IPS-18c (cell line): Measurements from ENCODE around the gene PRDM2.

Experiments used
- H3K4me3 ChIP-seq: 2 replicates; pipeline ENCODE4 v1.7.0; 2013; ENCODE audit warnings: low read depth, mild to moderate bottlenecking, low read length, moderate library complexity; ENCODE audit not compliant: insufficient read depth
- H3K9me3 ChIP-seq: one replicate; pipeline ENCODE4 v1.6.1; 2013; ENCODE audit warnings: mild to moderate bottlenecking, low read length, moderate library complexity; ENCODE audit not compliant: control insufficient read depth, insufficient read depth

Gene PRDM2

DNA sequence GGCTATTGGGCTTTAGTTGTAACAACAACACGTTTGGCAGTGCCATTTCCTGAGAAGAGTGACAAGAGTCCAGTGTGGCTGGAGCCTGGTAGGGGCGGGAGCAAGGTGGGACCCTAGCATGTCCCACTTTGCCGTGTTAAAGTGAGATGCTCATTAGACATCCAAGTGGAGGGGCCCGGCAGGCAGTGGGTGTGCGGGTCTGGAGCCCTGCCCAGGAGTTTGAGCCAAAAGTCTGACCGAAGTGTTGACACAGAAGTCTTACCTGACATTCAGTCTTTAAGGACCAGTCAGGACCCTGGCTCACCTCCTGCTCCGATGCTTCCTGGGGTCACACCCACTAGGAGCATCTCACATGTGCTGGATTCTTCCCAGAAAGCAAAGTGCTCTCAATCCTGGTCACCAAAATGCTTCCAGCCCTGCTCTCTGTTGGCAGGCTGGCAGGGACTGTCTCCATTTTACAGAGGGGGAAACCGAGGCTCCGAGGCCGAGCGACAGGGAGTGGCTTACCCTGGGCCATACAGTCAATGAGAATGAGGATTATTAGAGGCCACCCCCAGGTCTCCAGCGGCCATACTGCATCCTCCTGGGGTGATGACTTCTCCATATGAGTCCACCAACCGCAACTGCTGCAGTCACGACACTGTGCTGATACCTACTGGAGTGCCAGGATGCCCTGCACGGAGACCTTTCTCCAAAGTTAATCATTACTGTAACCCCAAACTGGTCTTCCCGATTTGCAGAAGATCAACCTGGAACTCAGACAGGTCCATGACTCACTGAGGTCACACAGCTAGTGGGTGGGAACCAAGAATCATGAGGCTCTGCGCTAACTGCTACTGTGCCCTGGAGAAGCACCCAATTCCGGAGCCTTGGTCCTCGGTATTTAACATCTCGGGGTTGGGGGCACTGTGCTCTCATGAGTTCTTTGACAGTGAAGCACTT, 112.7 kb downstream of the PRDM2 start:
- H3K4me3 ChIP-seq: no peak overlapping the region
- H3K9me3 ChIP-seq: no peaks in the 10 kb centered on the region

DNA sequence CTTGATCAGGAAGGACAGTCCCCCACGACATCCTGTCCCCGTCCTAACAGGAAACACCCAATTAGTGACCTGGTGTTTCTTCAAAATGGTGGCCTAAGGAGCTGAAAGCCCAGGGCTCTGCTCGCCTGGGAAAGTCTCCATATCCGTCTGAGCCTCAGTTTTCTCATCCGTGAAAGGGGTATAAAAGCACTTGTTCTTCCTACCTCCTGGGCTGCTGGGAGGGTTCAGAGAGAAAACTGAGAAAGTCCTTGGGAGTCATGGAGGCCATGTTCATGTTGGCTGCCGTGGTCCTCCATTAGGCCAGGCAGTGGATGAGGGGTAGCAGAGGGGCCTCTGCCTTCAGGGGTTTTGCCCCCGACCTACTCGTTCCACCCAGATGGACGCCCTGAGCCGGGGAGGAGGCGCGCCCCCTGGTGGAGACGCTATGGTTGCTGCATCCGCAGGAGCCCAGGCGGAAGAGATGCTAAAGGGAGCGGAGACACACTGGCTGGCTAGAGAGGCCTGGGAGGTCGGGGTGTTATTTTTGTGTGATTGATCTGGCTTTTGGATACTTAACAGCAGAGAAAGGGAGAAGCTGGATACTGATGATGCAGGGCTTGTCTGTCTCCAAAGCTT, 113.5 kb downstream of the PRDM2 start:
- Histone ChIP-seq H3K4me3 (no peak overlapping the region), H3K9me3 (no peaks in the 10 kb centered on the region)

DNA sequence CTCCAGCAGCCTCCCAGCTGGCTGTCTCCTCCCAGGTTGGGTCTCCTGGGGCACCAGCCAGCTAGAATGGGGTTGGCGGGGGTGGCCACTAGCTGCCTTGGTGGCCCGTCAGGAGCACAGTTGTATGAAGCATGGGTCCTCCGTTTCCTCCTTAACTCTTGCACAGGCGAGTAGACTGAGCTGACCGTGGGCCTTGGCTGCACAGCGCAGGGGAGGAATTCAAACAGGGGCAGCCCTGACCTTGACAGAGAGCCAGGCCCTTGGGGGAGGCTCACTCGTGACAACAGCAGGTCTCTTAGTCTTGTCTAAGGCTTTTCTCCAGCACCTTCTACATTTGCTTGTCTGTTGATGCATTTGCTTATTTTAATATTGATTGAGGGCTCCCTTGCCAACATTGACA, 114.1 kb downstream of the PRDM2 start:
- Histone ChIP-seq H3K9me3 (no peaks in the 10 kb centered on the region), H3K4me3 (no peak overlapping the region)

DNA sequence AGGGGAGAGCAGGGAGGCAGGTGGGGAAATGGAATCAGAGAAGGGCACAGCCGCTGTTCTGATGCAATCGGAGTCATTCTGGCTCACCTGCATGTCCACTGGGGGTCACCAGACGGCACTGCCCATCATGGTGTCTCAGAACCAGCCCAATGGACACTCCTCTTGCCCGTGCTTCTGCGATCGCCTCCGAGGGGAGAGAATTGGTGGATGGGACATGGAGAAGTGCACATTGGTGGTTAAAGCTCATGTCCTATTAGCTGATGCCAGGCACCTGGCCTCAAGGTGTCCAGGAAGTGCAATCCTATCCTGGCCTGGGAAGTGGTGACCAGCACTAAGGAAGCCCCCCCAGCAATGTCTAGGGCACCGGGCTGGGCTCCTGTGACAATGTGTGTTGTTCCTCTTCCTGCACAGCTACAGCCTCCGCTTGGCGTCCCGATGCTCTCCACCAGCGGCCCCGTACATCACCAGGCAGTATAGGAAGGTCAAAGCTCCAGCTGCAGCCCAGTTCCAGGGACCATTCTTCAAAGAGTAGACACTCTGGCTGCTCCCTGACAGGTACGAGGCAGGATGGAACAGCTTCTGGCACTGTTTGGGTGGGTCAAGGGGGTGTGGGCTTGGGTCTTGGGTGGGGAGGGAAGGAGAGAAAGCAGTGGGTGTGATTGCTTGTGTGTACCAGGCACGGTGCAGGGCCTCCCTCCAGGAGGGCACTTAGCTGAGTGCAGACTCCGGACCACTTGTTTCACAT, 116.2 kb downstream of the PRDM2 start:
- H3K9me3 ChIP-seq: no peaks in the 10 kb centered on the region

DNA sequence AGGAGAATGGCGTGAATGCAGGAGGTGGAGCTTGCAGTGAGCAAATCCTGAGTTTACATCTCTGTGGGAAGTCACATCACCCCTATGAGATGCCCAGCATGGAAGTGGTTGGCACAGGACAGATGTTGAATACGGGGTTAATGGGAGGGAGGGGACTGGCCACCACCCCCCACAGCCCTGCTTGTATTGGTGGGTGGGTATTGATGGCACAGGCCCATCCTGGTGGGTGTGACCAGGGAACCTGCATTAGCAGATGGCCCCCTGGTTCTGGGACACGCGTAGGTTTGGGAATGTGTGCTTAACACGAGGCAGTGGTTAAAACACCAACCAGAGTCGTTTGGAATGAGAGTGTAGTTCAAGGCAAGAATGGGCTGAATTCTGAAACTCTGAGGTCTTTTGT, 117.9 kb downstream of the PRDM2 start:
- H3K9me3 ChIP-seq: no peaks in the 10 kb centered on the region

More for the DNA sequence above, 116.2 kb downstream of the PRDM2 start:
- H3K4me3 ChIP-seq: no peak overlapping the region

DNA sequence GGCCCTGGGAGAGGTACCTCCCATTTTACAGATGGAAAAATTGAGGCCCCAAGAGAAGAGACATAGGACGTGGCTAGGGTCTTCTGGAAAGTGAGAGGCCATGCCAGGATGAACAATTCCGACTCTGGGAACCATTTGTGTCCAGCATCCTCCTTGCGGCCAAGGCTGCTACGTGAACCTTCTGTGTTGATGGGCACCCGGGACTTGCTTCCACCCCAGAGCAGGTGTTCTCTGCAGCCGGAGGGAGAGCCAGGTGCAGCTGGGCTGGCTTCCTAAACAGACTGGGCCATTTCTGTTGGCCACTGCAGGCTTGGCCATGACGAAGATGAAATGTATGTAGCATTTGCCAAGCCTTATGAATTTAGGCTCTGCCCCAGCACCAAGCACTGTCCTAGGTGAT, 118.9 kb downstream of the PRDM2 start:
- H3K4me3 ChIP-seq: no peak overlapping the region
- H3K9me3 ChIP-seq: no peaks in the 10 kb centered on the region

More for the DNA sequence above, 117.9 kb downstream of the PRDM2 start:
- H3K4me3 ChIP-seq: no peak overlapping the region

DNA sequence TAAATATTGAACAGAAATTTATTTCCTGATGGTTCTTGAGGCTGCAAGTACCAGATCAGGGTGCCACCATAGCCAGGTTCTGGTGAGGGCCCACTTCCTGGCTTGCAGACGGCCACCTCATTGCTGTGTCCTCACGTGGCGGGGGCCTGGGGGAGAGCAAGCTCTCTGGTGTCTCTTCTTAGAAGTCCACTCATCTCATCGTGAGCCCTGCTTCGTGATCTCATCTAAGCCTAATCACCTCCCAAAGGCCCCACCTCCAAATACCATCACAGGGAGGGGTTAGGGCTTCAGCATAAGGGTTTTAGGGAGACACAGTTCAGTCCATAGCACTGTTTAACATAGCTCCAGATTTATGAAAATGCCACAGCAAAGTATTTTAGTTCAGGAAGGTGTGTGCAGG, 119.7 kb downstream of the PRDM2 start:
- H3K4me3 ChIP-seq: no peak overlapping the region

GRCh38 chr1:13820055-13820454, 120.1 kb downstream of the PRDM2 start:
- Histone ChIP-seq H3K4me3 (no peak overlapping the region), H3K9me3 (no peaks in the 10 kb centered on the region)

More for the DNA sequence above, 119.7 kb downstream of the PRDM2 start:
- H3K9me3 ChIP-seq: no peaks in the 10 kb centered on the region

DNA sequence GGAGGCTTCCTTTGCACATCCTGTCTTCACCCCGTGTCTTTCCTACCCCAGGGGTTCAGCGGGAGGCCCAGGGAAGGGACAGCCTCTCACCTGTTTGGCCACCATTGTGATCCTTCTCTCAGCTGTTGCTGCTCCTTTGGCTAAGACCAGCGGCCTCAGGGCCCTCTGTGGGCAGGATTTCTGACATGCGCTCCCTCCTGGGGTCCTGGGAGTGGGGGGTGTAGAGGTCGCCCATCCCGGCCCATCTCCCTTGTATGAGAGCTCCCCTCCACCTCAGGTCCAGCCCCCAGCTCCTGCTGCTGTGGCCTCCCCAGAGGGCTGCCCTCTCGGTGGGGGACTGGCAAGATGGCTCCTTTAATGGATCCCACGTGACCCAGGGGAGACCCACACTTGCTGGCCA, 120.5 kb downstream of the PRDM2 start:
- Histone ChIP-seq H3K9me3 (no peaks in the 10 kb centered on the region), H3K4me3 (no peak overlapping the region)

DNA sequence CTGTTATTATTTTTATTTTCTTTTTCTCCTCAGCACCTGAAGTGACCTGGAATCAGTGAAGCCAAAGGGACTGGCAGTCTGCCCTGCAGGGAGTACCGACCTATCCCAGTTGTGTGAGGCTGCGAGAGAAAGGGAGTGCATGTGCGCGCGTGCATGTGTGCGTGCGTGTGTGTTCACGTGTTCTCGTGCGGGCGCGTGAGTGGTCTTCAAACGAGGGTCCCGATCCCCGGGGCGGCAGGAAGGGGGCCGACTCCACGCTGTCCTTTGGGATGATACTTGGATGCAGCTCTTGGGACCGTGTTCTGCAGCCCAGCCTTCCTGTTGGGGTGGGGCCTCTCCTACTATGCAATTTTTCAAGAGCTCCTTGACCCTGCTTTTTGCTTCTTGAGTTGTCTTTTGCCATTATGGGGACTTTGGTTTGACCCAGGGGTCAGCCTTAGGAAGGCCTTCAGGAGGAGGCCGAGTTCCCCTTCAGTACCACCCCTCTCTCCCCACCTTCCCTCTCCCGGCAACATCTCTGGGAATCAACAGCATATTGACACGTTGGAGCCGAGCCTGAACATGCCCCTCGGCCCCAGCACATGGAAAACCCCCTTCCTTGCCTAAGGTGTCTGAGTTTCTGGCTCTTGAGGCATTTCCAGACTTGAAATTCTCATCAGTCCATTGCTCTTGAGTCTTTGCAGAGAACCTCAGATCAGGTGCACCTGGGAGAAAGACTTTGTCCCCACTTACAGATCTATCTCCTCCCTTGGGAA, 123.3 kb downstream of the PRDM2 start:
- H3K4me3 ChIP-seq: no peak overlapping the region

GRCh38 chr1:13823936-13824335, 123.9 kb downstream of the PRDM2 start:
- no peaks in the 10 kb centered on the region for H3K9me3 ChIP-seq
- no peak overlapping the region for H3K4me3 ChIP-seq

More for the DNA sequence above, 123.3 kb downstream of the PRDM2 start:
- no peaks in the 10 kb centered on the region for H3K9me3 ChIP-seq

GRCh38 chr1:13824626-13825025, 124.6 kb downstream of the PRDM2 start:
- Histone ChIP-seq H3K9me3 (no peaks in the 10 kb centered on the region), H3K4me3 (no peak overlapping the region)

DNA sequence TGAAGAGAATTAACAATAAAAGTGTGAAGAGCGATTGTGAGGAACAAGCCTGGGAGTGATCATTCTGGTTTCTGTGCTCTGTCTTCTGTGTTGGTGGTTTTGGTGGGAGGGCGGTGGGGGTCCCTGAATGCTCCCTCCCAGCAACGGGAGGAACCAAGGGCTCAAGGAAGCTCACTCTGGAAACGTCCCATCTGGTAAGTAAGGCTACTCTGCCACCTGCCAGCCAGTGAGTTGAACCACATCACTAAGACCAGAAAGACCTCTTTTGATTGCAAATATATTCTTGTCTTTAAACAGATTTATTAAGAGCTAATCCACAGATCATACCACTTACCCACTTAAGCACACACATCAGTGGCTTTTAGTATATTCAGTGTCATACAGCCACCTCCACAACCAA, 125.0 kb downstream of the PRDM2 start:
- Histone ChIP-seq H3K9me3 (no peaks in the 10 kb centered on the region), H3K4me3 (no peak overlapping the region)

GRCh38 chr1:13826009-13826408, 126.0 kb downstream of the PRDM2 start:
- H3K4me3 ChIP-seq: no peak overlapping the region
- H3K9me3 ChIP-seq: no peaks in the 10 kb centered on the region

- no peak overlapping the region for H3K4me3 ChIP-seq
- H3K9me3 ChIP-seq: no peaks in the 10 kb centered on the region
Measured at GRCh38 chr1:13826591-13826990, 126.6 kb downstream of the PRDM2 start.

GRCh38 chr1:13828454-13829151, 128.6 kb downstream of the PRDM2 start:
- Histone ChIP-seq H3K4me3 (no peak overlapping the region), H3K9me3 (no peaks in the 10 kb centered on the region)
